ENCODE measurements around the gene SFMBT2. TPM values are rescaled to one million over a fixed set of nuclear protein-coding genes. Genes with fewer than 3 reads are reported as not detected.

SFMBT2 gene
- total and polyA plus RNA-seq, 2 of the 13 experiments (the other 11 are each of a cell fraction or from before 2014, with no cell fraction given) = 0.01 to 0.02 TPM

DNA sequence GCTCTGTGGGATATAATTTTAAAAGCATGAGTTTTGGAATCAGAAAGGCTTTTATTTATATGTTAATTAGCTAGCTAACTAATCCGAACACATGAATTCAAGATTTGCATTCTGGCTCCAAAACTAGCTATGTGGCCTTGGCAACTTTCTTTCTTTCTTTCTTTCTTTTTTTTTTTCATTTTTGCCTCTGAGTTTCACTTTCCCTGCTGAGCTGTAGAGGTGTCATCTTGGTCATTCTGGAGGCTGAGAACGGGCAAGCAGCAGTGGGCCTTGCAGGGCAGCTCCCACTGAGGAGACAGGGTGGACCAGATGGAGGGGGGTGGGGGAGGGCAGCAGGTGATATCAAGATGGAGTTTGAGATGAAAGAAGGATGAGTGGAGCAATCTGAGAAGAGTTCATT lies 24.8 kb upstream of the SFMBT2 start (continued):
- TF ChIP-seq, protein P1, sequence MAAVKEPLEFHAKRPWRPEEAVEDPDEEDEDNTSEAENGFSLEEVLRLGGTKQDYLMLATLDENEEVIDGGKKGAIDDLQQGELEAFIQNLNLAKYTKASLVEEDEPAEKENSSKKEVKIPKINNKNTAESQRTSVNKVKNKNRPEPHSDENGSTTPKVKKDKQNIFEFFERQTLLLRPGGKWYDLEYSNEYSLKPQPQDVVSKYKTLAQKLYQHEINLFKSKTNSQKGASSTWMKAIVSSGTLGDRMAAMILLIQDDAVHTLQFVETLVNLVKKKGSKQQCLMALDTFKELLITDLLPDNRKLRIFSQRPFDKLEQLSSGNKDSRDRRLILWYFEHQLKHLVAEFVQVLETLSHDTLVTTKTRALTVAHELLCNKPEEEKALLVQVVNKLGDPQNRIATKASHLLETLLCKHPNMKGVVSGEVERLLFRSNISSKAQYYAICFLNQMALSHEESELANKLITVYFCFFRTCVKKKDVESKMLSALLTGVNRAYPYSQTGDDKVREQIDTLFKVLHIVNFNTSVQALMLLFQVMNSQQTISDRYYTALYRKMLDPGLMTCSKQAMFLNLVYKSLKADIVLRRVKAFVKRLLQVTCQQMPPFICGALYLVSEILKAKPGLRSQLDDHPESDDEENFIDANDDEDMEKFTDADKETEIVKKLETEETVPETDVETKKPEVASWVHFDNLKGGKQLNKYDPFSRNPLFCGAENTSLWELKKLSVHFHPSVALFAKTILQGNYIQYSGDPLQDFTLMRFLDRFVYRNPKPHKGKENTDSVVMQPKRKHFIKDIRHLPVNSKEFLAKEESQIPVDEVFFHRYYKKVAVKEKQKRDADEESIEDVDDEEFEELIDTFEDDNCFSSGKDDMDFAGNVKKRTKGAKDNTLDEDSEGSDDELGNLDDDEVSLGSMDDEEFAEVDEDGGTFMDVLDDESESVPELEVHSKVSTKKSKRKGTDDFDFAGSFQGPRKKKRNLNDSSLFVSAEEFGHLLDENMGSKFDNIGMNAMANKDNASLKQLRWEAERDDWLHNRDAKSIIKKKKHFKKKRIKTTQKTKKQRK (IDR thresholded peaks at IDR 0.05; ENCODE audit: low read length) = no peak
- TF ChIP-seq, protein P2, sequence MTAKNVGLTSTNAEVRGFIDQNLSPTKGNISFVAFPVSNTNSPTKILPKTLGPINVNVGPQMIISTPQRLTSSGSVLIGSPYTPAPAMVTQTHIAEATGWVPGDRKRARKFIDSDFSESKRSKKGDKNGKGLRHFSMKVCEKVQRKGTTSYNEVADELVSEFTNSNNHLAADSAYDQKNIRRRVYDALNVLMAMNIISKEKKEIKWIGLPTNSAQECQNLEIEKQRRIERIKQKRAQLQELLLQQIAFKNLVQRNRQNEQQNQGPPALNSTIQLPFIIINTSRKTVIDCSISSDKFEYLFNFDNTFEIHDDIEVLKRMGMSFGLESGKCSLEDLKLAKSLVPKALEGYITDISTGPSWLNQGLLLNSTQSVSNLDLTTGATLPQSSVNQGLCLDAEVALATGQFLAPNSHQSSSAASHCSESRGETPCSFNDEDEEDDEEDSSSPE (CRISPR knock-in tag; IDR thresholded peaks at IDR 0.05) = no peak
- TF ChIP-seq MIER2 (CRISPR knock-in tag; IDR thresholded peaks at IDR 0.05) (no peak), STAT5B (CRISPR knock-in tag; IDR thresholded peaks at IDR 0.05) (no peak), PHB2 (IDR thresholded peaks at IDR 0.05; ENCODE audit: partially characterized antibody) (no peak), JUNB (CRISPR knock-in tag; IDR thresholded peaks at IDR 0.05; ENCODE audit: borderline replicate concordance) (no peak), ZNF747 (CRISPR knock-in tag; IDR thresholded peaks at IDR 0.05; ENCODE audit: borderline replicate concordance) (no peak)
- TF ChIP-seq, protein P3, sequence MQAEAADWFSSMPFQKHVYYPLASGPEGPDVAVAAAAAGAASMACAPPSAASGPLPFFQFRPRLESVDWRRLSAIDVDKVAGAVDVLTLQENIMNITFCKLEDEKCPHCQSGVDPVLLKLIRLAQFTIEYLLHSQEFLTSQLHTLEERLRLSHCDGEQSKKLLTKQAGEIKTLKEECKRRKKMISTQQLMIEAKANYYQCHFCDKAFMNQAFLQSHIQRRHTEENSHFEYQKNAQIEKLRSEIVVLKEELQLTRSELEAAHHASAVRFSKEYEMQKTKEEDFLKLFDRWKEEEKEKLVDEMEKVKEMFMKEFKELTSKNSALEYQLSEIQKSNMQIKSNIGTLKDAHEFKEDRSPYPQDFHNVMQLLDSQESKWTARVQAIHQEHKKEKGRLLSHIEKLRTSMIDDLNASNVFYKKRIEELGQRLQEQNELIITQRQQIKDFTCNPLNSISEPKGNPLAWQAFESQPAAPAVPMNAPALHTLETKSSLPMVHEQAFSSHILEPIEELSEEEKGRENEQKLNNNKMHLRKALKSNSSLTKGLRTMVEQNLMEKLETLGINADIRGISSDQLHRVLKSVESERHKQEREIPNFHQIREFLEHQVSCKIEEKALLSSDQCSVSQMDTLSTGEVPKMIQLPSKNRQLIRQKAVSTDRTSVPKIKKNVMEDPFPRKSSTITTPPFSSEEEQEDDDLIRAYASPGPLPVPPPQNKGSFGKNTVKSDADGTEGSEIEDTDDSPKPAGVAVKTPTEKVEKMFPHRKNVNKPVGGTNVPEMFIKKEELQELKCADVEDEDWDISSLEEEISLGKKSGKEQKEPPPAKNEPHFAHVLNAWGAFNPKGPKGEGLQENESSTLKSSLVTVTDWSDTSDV (CRISPR knock-in tag; IDR thresholded peaks at IDR 0.05) = no peak

All from HepG2 (cell line).